GM23248 (cell line): ENCODE data around the gene RASSF5.

ENCODE experiments used
- EZH2 ChIP-seq: fragments of 200-600 bp; sonication (generic); IDR thresholded peaks from 2 replicates; pipeline ENCODE4 v1.6.1; 2018; ENCODE audit warnings: antibody characterized with exemption, mild to moderate bottlenecking; ENCODE audit not compliant: insufficient read depth, poor library complexity, severe bottlenecking
- EZH2phosphoT487 ChIP-seq: fragments of 200-600 bp; sonication (generic); IDR thresholded peaks from 2 replicates; pipeline ENCODE4 v1.6.1; 2018; ENCODE audit warnings: antibody characterized with exemption, moderate library complexity, mild to moderate bottlenecking, low read depth; ENCODE audit not compliant: insufficient read depth

DNA sequence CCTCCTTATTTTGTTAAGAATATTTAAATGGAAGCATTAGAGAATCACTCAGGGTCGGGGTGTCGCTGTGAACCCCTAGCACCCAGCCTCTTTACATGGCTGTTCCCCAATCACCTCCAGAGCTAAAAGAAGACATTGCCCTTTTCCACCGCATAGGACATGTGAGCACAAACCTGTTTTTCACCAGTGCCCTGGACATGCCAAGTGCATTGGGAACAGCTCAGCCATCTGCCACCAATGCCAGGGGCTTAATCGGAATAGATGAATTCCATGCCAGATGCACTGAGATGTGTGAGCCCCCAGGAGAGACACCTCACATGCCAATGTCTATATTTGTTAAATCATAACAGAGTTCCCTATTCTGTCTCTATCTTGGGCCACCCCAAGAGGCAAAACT lies 71.6 kb downstream of the RASSF5 start:
- no peak for TF ChIP-seq EZH2
- TF ChIP-seq EZH2phosphoT487 = no peak
